Lung (tissue), 12 donors: ENCODE data around the gene SLC22A12. TPM values are rescaled to one million over a fixed set of nuclear protein-coding genes. Genes with fewer than 3 reads are reported as not detected.

Source experiments
- ATAC-seq: fragments of 200-7000 bp; cut with Tn5 transposase; one replicate; pipeline ENCODE4 v1.9.1; 2020; ENCODE audit warnings: moderate number of reproducible peaks; ENCODE audit not compliant: insufficient read depth, low FRiP score
- DNase-seq, 3 donors: peaks; one replicate each; pipeline ENCODE4 v3.0.0-alpha.2; 2013 to 2017
- H3K27ac ChIP-seq, 2 donors: one replicate each; pipeline ENCODE4 v1.5.1; 2013; ENCODE audit warnings: mild to moderate bottlenecking in 2 of 2, moderate library complexity in 2 of 2, control low read depth in 1 of 2, inconsistent platforms in 1 of 2, low read depth in 1 of 2, low read length in 1 of 2
- H3K27me3 ChIP-seq, 3 donors: one replicate each; pipeline ENCODE4 v1.5.1; 2013; ENCODE audit warnings: low read length in 2 of 3; ENCODE audit not compliant: control insufficient read depth in 3 of 3, insufficient read depth in 3 of 3
- H3K36me3 ChIP-seq, 4 donors: one replicate each; pipeline ENCODE4 v1.5.1; 2013; ENCODE audit warnings: low read length in 4 of 4, mild to moderate bottlenecking in 1 of 4, moderate library complexity in 1 of 4; ENCODE audit not compliant: control insufficient read depth in 4 of 4, insufficient read depth in 4 of 4
- H3K4me1 ChIP-seq, 5 donors: one replicate each; pipeline ENCODE4 v1.5.1; 2013; ENCODE audit warnings: low read length in 5 of 5, mild to moderate bottlenecking in 2 of 5, moderate library complexity in 1 of 5; ENCODE audit not compliant: control insufficient read depth in 5 of 5, insufficient read depth in 5 of 5
- H3K4me3 ChIP-seq: one replicate; pipeline ENCODE4 v1.5.1; 2013; ENCODE audit warnings: mild to moderate bottlenecking, control low read depth, moderate library complexity
- H3K9ac ChIP-seq, 2 donors: one replicate each; pipeline ENCODE4 v1.5.1; 2013; ENCODE audit warnings: low read length in 2 of 2, control low read depth in 1 of 2; ENCODE audit not compliant: insufficient read depth in 1 of 2
- H3K9me3 ChIP-seq, 4 donors: one replicate each; pipeline ENCODE4 v1.5.1; 2013; ENCODE audit warnings: low read length in 3 of 4, mild to moderate bottlenecking in 1 of 4, moderate library complexity in 1 of 4; ENCODE audit not compliant: control insufficient read depth in 4 of 4, insufficient read depth in 3 of 4
- WGBS, 2 donors: extraction: QIAGEN DNeasy Blood & Tissue Kit; methylation state at CpG; one replicate each; pipeline ENCODE4 v1.1.7; 2013; 5-methylcytosine and 5-hydroxymethylcytosine counted together
- polyA plus RNA-seq, 2 donors: library from polyadenylated mRNA; stranded (reverse); fragments of 200-250 nt; gene quantifications; one replicate each; pipeline ENCODE4 v1.2.1, GENCODE V29; 2013
- total RNA-seq, 2 donors: library from RNA; depleted of rRNA in 1 of 2; stranded (reverse); fragments of >200 nt in 1 of 2; gene quantifications; one replicate each; pipeline ENCODE4 v1.2.1, GENCODE V29; 2014 to 2021
- TF ChIP-seq, protein P1 (sequence below): IDR thresholded peaks from 2 replicates; pipeline ENCODE4 v1.5.1; 2012; ENCODE audit warnings: mild to moderate bottlenecking; ENCODE audit errors: control extremely low read depth, extremely low read depth
- donor health status: control.
- donor health status: control.
- donor health status: Bipolar disorder and iron deficiency.
- donor health status: healthy.
- donor health status: DM: yes; HTN: yes; CAD: no.

Gene SLC22A12
- total and polyA plus RNA-seq, 4 donors, result not detected

DNA sequence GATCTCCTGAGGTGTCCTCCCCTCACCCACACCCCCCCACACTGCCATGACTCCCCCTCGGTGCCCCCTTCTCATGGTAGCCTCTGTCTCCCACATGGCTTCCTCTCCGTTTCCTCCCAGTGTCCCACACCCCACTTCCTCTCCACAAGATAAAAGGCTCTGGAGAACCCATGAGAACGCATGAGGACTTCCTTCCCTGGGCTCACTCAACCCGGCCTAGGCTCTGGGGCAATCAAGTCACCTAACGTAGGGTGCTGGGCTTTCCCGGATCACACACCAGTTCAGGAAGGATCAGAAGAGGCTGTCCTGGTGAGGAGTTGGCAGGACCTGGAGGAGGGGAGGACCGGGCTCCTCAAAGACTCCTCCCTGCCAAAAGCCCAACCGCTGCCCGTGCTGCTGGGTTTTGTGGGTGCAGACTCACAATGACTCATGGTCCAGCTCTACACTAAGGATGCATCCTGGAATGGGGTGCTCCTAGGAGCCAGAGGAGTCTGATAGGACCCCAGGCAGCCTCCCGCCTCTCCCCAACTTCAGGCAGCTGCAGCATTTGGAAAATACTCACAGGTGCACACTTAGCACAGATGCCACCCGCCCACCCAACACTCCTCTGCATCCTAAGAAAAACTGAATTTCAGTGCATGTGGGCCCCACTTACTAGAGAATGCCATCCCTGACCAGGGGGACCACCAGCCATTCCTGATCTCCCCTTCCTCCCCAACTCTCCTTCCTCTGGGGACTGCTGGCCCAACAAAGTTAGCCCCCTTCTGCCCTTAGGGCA lies 21.0 kb downstream of the SLC22A12 start:
- no peak overlapping the region for H3K27ac ChIP-seq
- peaks cover 0 to 6% (median 0%) of the 10 kb centered on the region in 5 donors for H3K4me1 ChIP-seq
- H3K36me3 ChIP-seq, result peaks cover 0 to 11% (median 0%) of the 10 kb centered on the region in 4 donors
- WGBS, 2 donors, result 41 to 53% methylated on average over 11 of the region's 11 CpGs
- H3K27me3 ChIP-seq, result peaks cover 0 to 6% (median 0%) of the 10 kb centered on the region in 3 donors
- no peak overlapping the region for H3K4me3 ChIP-seq
- no peak overlapping the region for H3K9ac ChIP-seq
- ATAC-seq (no peak), DNase-seq (no peak)
- TF ChIP-seq, protein P1, sequence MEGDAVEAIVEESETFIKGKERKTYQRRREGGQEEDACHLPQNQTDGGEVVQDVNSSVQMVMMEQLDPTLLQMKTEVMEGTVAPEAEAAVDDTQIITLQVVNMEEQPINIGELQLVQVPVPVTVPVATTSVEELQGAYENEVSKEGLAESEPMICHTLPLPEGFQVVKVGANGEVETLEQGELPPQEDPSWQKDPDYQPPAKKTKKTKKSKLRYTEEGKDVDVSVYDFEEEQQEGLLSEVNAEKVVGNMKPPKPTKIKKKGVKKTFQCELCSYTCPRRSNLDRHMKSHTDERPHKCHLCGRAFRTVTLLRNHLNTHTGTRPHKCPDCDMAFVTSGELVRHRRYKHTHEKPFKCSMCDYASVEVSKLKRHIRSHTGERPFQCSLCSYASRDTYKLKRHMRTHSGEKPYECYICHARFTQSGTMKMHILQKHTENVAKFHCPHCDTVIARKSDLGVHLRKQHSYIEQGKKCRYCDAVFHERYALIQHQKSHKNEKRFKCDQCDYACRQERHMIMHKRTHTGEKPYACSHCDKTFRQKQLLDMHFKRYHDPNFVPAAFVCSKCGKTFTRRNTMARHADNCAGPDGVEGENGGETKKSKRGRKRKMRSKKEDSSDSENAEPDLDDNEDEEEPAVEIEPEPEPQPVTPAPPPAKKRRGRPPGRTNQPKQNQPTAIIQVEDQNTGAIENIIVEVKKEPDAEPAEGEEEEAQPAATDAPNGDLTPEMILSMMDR, result no peak
- H3K9me3 ChIP-seq, result no peaks in the 10 kb centered on the region

DNA sequence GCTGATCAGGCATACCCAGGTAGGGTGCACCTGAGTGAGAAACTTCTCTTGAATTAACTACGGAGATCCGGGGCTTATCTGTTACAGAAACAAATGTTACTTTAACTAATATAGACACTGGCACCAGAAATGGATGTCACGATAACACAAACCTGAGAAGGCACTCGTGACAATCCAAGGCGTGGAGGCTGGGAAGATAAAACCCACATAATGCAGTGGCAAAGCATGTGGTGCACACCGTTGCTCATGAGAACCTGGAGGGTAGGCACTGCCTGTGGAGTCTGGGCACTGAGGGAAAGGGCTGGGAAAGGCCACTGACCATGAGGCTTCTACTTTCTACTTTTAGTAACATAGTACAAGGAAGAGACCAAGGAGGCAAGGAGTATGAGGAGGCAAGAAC lies 22.6 kb downstream of the SLC22A12 start:
- ATAC-seq, result no peak
- TF ChIP-seq, protein P1, result no peak
- peaks cover 0 to 9% (median 0%) of the 10 kb centered on the region in 5 donors for H3K4me1 ChIP-seq
- H3K9ac ChIP-seq, result no peak overlapping the region
- H3K27me3 ChIP-seq, result peaks cover 0 to 3% (median 0%) of the 10 kb centered on the region in 3 donors
- no peaks in the 10 kb centered on the region for H3K9me3 ChIP-seq
- H3K27ac ChIP-seq, result no peak overlapping the region
- WGBS, 2 donors, result 88 to 93% methylated on average over 6 of the region's 6 CpGs
- no peak for DNase-seq
- H3K36me3 ChIP-seq, result peaks cover 0 to 11% (median 0%) of the 10 kb centered on the region in 4 donors
- H3K4me3 ChIP-seq, result no peak overlapping the region

DNA sequence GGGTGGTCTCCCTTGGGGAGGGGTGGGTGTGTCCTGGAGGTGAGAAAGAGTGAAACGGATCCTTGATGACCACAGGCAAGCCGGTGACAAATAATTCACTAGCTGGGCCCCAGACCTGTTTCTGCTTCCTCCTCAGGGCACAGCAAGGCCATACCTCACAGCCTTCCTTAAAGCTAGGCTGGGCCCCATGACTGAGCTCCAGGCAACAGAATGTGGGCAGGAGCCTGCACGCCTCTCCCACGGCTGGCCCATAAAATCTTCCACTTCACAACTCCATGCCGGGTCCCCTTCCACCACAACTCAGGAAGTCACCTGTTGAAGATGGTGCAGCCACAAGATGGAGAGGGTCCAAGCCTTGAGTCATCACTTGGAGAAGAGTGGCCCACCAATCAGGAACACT lies 23.9 kb downstream of the SLC22A12 start:
- Histone ChIP-seq H3K9me3 (no peaks in the 10 kb centered on the region), H3K4me1 (peaks cover 0 to 19% (median 11%) of the 10 kb centered on the region in 5 donors), H3K4me3 (no peak overlapping the region), H3K27ac (no peak overlapping the region), H3K27me3 (no peaks in the 10 kb centered on the region), H3K9ac (no peak overlapping the region), H3K36me3 (peaks cover 0 to 11% (median 0%) of the 10 kb centered on the region in 4 donors)
- ATAC-seq, result no peak
- no peak for DNase-seq
- 48 to 61% methylated on average over 5 of the region's 5 CpGs for WGBS, 2 donors
- TF ChIP-seq, protein P1, result no peak
